Measurements from ENCODE around the gene UCK2.

Gene UCK2

DNA sequence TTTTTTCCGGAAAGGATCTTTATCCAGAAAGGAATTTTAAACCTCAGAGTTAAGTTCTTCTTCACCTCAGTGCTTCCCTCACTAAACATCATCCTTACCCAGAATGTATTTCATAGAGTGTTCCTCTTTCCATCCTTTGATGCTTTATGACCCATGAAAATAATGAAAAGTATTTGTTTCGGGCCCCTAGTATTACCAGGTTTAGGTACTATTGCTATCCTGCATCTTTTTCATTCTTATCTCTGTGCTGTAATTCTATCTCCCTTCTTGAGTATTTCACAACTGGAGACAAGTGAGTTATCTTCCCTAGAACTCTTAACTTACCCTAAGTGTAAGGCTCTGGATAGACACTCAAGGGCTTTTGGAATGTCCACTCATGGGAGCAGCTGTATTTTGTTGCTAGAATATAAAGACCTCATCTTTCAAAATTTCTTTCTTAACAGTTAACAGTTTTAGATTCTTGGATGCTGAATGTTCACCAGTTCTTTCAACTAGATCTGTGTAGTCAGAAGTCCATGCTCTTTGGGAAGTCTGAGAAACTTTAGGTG, 26.2 kb downstream of the UCK2 start:
- Histone ChIP-seq H3K4me3 (ENCODE audit: low read length) (no peak overlapping the region), H4K20me1 (ENCODE audit: insufficient read depth, low read length) (peaks cover 65% of the 10 kb centered on the region)

DNA sequence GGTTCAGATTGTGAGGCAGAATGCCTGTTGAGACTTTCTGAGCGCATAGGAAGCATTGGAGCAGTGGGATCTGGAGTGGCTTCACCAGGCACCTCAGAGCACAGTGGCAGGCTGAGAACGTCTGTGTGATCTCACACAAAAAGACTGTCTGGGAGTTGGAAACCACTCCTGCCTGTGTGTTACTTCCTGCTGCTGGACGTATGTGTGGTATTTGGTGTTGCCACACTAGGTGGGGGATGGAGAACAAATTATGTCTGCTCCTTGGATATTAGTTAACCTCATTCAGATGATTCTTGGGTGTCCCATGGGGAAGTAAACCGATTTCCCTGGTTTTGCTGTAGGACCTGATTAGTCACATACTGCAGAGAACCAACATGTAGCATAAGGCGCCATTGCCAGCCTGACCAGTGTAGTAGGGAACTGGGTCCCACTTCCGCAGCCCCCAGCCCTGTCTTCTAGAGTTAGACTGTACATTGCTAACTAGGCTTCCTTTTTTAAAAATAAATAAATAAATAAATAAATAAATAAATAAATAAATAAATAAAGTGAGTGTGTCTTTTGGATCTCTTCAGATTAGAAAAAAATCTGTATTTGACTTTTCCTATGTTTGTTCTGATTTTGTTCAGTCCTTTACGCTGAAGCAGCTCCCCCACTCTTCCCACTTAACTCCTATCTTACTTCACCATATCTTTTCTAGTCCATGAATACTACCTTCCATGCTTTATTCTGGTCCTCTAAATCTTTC, 26.9 kb downstream of the UCK2 start:
- Histone ChIP-seq H3K27me3 (replicated peaks; ENCODE audit: insufficient read depth, low read length) (no peaks in the 10 kb centered on the region), H3F3A (ENCODE audit: insufficient read depth, low read length) (peaks cover 17% of the 10 kb centered on the region), H3K4me2 (ENCODE audit: low read depth, low read length) (no peak overlapping the region), H3K9me2 (replicated peaks; ENCODE audit: insufficient read depth, low read length) (no peaks in the 10 kb centered on the region), H4K20me1 (ENCODE audit: insufficient read depth, low read length) (peaks cover 72% of the 10 kb centered on the region), H3K4me1 (ENCODE audit: low read length) (peaks cover 24% of the 10 kb centered on the region), H3K9me3 (replicated peaks; ENCODE audit: insufficient read depth, low read length) (no peaks in the 10 kb centered on the region), H3K27ac (ENCODE audit: low read length) (no peak overlapping the region), H3K36me3 (replicated peaks; ENCODE audit: insufficient read depth, low read length) (no peaks in the 10 kb centered on the region), H2AFZ (ENCODE audit: low read length) (no peak overlapping the region), H3K79me2 (ENCODE audit: low read length) (peaks cover 93% of the 10 kb centered on the region), H3K4me3 (ENCODE audit: low read length) (no peak overlapping the region), H3K9ac (ENCODE audit: low read length) (no peak overlapping the region)
- no peak for DNase-seq
- TF ChIP-seq, protein P1, sequence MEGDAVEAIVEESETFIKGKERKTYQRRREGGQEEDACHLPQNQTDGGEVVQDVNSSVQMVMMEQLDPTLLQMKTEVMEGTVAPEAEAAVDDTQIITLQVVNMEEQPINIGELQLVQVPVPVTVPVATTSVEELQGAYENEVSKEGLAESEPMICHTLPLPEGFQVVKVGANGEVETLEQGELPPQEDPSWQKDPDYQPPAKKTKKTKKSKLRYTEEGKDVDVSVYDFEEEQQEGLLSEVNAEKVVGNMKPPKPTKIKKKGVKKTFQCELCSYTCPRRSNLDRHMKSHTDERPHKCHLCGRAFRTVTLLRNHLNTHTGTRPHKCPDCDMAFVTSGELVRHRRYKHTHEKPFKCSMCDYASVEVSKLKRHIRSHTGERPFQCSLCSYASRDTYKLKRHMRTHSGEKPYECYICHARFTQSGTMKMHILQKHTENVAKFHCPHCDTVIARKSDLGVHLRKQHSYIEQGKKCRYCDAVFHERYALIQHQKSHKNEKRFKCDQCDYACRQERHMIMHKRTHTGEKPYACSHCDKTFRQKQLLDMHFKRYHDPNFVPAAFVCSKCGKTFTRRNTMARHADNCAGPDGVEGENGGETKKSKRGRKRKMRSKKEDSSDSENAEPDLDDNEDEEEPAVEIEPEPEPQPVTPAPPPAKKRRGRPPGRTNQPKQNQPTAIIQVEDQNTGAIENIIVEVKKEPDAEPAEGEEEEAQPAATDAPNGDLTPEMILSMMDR (IDR thresholded peaks at IDR 0.05; ENCODE audit: low read length): no peak
- TF ChIP-seq EZH2 (optimal IDR thresholded peaks at IDR 0.05; ENCODE audit: low read depth, low read length) (no peak), EZH2phosphoT487 (IDR thresholded peaks at IDR 0.05; ENCODE audit: low read length) (no peak)

More for the DNA sequence above, 26.2 kb downstream of the UCK2 start:
- Histone ChIP-seq H3K27ac (ENCODE audit: low read length) (no peak overlapping the region), H3K9me3 (replicated peaks; ENCODE audit: insufficient read depth, low read length) (no peaks in the 10 kb centered on the region), H3K4me2 (ENCODE audit: low read depth, low read length) (no peak overlapping the region), H3K9ac (ENCODE audit: low read length) (no peak overlapping the region), H2AFZ (ENCODE audit: low read length) (no peak overlapping the region), H3K79me2 (ENCODE audit: low read length) (peaks cover 93% of the 10 kb centered on the region), H3F3A (ENCODE audit: insufficient read depth, low read length) (peaks cover 19% of the 10 kb centered on the region), H3K9me2 (replicated peaks; ENCODE audit: insufficient read depth, low read length) (no peaks in the 10 kb centered on the region), H3K27me3 (replicated peaks; ENCODE audit: insufficient read depth, low read length) (no peaks in the 10 kb centered on the region), H3K4me1 (ENCODE audit: low read length) (peaks cover 31% of the 10 kb centered on the region), H3K36me3 (replicated peaks; ENCODE audit: insufficient read depth, low read length) (no peaks in the 10 kb centered on the region)
- no peak for DNase-seq
- no peak for TF ChIP-seq EZH2phosphoT487 (IDR thresholded peaks at IDR 0.05; ENCODE audit: low read length)
- TF ChIP-seq, protein P1 (IDR thresholded peaks at IDR 0.05; ENCODE audit: low read length): no peak
- TF ChIP-seq EZH2 (optimal IDR thresholded peaks at IDR 0.05; ENCODE audit: low read depth, low read length): no peak

DNA sequence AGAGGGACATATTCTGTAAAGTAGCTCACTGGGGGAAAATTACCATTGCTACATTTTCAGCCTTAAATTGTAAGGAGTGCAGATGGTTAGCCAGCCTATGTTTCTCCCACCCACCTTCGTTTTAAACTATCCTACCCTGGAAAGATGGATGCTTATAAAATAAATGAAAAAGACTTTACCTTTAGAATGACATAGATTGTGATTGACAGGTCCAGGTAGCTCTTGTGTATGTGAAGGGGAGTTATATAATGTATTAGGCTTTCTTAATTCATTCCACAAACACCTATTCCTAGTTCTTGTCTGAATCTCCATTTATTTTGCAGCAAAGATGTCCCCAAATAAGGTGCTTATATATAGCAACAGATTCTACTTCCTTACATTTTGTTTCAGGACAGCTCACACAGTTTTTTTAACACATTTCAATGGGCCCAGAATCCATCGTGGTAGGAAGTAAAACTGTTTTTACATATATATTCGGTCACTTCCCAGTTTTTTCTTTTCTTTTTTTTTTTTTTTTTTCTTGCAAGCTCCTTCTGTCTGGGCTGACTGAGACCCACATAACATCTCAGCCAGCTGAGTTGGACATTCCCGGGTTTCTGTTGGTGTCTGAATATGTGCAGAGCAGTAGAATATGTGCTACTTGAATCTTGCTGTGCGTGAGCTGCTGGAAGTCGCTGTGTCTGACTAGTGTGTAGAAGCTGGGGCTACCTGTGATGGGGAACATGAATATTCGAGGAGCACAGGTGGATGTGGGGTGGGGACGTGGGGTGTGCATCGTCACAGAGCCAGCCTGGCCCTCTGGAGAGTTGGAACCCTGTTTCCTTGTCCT, 27.8 kb downstream of the UCK2 start:
- H4K20me1 ChIP-seq (ENCODE audit: insufficient read depth, low read length): peaks cover 81% of the 10 kb centered on the region
- H3K9me3 ChIP-seq (replicated peaks; ENCODE audit: insufficient read depth, low read length): no peaks in the 10 kb centered on the region
- H3K79me2 ChIP-seq (ENCODE audit: low read length): peaks cover 93% of the 10 kb centered on the region
- no peak overlapping the region for H3K9ac ChIP-seq (ENCODE audit: low read length)
- H3K4me1 ChIP-seq (ENCODE audit: low read length): peaks cover 15% of the 10 kb centered on the region
- no peak overlapping the region for H3K4me3 ChIP-seq (ENCODE audit: low read length)
- H3F3A ChIP-seq (ENCODE audit: insufficient read depth, low read length): peaks cover 9% of the 10 kb centered on the region
- no peak overlapping the region for H3K4me2 ChIP-seq (ENCODE audit: low read depth, low read length)
- DNase-seq: no peak
- H2AFZ ChIP-seq (ENCODE audit: low read length): no peak overlapping the region
- H3K27ac ChIP-seq (ENCODE audit: low read length): no peak overlapping the region
- H3K27me3 ChIP-seq (replicated peaks; ENCODE audit: insufficient read depth, low read length): no peaks in the 10 kb centered on the region
- H3K36me3 ChIP-seq (replicated peaks; ENCODE audit: insufficient read depth, low read length): no peaks in the 10 kb centered on the region
- H3K9me2 ChIP-seq (replicated peaks; ENCODE audit: insufficient read depth, low read length): no peaks in the 10 kb centered on the region
- TF ChIP-seq EZH2phosphoT487 (IDR thresholded peaks at IDR 0.05; ENCODE audit: low read length) (no peak), EZH2 (optimal IDR thresholded peaks at IDR 0.05; ENCODE audit: low read depth, low read length) (no peak)
- TF ChIP-seq, protein P1 (IDR thresholded peaks at IDR 0.05; ENCODE audit: low read length): no peak

Data from MM.1S (cell line).